ENCODE measurements around the gene RHBDF1.

- TF ChIP-seq CTCF (IDR thresholded peaks at IDR 0.05; ENCODE audit: low read depth, low read length, missing input control) (no peak), JUND (IDR thresholded peaks at IDR 0.05) (no peak), REST (IDR thresholded peaks at IDR 0.05) (no peak), MAX (IDR thresholded peaks at IDR 0.05) (no peak), ATF3 (IDR thresholded peaks at IDR 0.05) (no peak), HNF4G (IDR thresholded peaks at IDR 0.05) (no peak), EGR1 (IDR thresholded peaks at IDR 0.05; ENCODE audit: low read depth in 2 of 2) (no peak), YY1 (IDR thresholded peaks at IDR 0.05) (no peak), RAD21 (IDR thresholded peaks at IDR 0.05) (no peak), GABPA (IDR thresholded peaks at IDR 0.05 in 1 of 2, conservative IDR thresholded peaks at IDR 0.05 in 1 of 2) (no peak), TAF1 (conservative IDR thresholded peaks at IDR 0.05) (no peak), SP1 (IDR thresholded peaks at IDR 0.05) (no peak), FOXA1 (IDR thresholded peaks at IDR 0.05) (no peak), ZBTB33 (IDR thresholded peaks at IDR 0.05) (no peak)
These were observed 20.3 kb upstream of the RHBDF1 start for GRCh38 chr16:92431-93339.
